Tongue (tissue), 2 donors: Measurements from ENCODE around the gene PEX5. TPM values are rescaled to one million over a fixed set of nuclear protein-coding genes. Genes with fewer than 3 reads are reported as not detected.
"Not testable (repeated sequence)": the region's sequence is repeated elsewhere in the genome, so short reads cannot be mapped to it uniquely, and the experiment has no call there.

Experiments used
- DNase-seq: peaks from one replicate; pipeline ENCODE4 v3.0.0-alpha.2; 2015
- total RNA-seq: library from RNA; depleted of rRNA; stranded (reverse); fragments of >200 nt; gene quantifications from one replicate; pipeline ENCODE4 v1.2.3, GENCODE V29; 2014

PEX5 gene
- total RNA-seq, 1 donor from 2014 or later: 66.1 TPM

DNA sequence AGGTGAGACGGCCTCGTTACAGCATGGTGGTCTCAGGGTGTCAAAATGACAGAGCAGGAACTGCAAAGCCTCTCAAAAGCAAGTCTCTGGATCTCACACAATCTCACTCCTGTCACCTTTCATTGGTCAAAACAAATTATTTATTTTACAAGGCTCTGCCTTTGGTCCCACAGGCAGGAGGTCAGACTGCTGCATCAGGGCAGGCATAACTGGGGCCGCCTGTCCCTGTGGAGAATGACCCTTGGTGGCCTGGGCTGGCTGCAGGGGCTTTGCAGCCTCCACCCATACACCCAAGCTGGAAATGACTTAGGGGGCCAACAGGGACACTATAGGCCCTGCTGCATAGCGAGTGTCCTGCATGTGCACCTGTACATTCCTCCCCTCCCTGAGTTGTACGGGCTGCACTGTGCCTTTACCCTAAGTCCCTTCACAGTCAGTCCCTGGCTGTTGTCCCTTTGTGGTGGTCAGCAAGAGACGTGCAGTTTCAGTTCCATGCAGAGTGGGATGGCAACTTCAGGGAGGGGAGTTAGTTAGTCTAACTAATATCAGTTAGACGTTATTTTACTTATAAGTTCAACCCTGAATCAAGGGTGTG, 28.1 kb downstream of the PEX5 start:
- no peak for DNase-seq

DNA sequence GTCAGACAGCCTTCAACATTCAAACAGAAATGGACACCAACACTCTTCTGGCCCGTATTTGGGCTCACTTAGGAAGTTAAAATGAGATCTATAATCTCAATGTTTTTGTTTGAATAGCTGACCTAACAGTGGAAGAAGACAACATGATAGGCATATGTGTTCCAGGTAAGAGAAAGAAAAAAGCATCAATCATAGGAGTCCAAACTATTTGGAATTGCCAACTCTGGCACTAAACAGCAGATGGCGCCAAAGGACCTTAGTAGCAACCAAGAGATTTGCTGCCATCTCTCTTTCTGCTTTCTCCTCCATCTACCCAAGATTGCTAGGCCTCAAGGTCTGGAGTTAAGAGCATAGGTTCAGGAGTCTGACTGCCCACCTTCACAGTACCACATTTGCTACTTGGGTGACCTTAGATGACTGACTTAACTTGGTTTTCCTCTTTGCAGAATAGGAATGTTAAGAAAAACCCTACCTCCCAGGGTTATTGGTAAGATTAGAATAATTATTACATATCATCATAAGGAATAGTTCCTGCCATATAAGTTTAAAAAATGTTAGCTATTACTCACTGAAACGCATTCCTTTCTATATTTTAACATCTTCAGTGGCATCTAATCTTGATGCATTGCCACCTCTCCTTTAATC, 30.2 kb downstream of the PEX5 start:
- peak; percentile 86 for DNase-seq

DNA sequence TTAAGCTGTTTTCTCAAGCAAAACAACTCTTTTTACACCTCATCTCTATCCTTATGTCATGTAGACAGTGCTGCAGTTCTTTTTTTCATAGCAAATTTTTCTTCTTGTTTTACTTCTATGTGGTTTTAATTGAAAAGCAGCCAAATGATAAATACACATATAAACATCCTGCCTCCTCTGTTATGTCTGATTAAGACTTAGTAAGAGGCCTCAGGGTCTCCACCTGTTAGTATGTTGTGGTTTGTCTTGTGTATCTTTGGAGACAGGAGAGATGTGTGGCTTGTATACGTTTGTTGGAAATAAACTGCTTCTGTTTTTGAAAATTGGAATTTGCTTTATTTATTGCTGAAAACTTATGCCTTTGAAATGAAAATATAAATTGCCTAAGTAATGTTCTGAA, 32.0 kb downstream of the PEX5 start:
- no peak for DNase-seq

DNA sequence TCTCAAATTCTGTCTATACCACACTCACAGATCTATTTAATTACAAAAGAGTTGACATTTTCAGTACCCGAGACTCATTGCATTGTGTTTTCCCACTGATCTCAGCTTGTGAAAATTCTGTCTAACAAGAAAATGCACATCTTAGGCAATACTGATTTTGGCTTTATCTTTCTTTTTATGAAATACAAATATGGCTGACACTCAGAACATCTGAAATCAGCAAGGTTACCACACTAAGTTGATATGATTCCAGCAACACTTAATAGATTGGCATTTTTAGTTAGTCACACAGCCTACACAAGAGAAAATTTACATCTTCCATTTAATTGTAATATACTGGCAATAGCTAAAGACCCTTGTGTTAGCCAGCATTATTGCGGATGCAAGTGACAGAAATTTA, 40.3 kb downstream of the PEX5 start:
- DNase-seq: no peak

DNA sequence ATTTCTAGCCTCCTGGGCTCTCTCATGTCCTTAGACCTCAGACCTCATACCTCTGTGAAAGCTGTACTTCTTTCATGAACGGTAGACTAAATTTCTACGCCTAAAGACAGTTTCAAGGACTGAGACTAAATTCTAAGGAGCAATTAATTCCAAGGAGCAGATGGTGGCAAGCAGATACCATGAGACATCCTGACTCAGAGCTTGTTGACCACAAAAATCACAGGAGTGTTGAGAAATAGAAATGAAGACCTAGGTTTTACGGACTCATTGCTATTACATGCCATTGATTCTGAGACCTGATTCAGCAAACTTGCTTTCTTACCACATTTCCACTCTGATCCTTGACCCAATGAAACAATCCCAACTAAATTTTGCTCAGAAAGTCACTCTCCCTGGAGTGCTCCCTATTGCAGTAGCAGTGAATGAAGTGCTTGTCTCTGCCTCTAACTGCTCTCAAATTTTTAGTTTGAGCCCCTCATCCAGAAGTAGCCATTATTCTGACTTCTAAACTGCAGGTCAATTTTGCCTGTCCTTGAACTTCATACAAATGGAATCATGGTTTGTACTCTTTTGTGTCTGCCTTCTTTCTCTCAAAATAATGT, 52.0 kb downstream of the PEX5 start:
- no peak for DNase-seq

DNA sequence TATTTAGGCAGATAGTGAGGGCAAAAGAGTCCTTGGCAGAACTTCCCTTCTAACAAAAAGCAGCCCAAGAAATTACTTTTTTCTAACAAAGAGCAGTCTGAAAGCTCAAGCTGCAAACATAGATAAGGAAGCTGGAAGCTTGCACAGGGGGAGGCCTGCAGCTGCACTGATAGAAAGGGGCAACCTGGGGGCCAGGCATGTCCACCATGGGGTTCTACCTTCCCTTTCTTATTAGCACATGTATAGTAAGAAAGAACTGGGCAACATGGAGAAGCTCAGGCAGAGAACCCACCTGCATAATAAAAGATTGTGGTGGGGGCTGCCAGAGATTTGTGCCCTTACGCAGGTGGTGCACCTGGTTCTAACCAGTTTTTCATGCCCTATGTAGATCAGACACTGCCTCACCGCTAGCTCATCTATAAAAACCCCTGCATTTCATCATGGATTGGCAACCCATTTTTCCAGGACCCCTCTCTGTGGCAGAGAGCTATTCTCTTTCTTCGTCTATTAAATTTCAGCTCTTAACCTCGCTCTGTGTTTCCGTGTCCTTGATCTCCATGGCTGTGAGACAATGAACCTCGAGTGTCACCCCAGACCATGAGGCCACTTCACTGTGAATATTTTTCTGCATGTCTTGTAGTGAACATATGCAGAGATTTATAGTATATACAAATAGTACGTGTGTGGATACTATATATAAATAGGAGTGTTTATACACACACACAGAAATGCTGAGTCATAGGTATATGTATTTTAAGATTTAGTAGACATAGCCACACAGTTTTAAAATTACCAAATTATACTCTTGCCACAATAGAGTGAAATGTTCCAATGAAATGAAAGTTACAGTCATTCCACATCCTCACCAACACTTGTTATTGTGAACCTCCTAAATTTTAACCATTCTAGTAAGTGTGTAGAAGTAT, 53.0 kb downstream of the PEX5 start:
- no peak for DNase-seq

DNA sequence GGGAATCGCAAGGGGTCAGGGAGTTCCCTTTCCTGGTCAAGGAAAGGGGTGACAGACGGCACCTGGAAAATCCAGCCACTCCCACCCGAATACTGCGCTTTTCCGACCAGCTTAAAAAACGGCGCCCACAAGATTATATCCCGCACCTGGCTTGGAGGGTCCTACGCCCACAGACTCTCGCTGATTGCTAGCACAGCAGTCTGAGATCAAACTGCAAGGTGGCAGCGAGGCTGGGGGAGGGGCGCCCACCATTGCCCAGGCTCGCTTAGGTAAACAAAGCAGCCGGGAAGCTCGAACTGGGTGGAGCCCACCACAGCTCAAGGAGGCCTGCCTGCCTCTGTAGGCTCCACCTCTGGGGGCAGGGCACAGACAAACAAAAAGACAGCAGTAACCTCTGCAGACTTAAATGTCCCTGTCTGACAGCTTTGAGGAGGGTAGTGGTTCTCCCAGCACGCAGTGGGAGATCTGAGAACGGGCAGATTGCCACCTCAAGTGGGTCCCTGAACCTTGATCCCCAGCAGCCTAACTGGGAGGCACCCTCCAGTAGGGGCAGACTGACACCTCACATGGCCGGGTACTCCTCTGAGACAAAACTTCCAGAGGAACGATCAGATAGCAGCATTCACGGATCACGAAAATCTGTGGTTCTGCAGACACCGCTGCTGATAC, 62.0 kb downstream of the PEX5 start:
- DNase-seq: not testable (repeated sequence)

DNA sequence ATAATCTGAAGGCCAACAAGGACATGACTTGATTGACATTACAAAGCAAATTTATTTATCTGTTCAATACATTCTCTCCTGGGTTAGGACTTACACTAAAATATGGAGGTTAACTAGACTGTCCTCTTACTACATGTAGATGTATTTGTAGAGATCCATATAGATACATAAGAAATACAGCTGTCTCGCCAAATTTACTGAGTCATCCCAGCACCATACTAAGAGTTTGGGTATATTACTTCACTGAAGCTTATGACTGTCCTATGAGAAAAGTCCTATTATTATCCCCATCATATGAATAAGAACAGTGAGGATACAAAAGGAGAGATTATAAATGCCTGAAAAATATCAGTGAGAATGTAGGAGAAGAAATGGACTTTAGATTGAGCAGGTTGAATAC, 69.6 kb downstream of the PEX5 start:
- DNase-seq: no peak

Other genes with a start within 250 kb of the PEX5 start
- gene RNU7-1, start 245.9 kb upstream of the PEX5 start, total RNA-seq: not detected
- 135 TPM for gene C12orf57, start 245.7 kb upstream of the PEX5 start, total RNA-seq
- 11.4 TPM for gene PTPN6, start 238.3 kb upstream of the PEX5 start, total RNA-seq
- gene PHB2, start 219.0 kb upstream of the PEX5 start, total RNA-seq: 238 TPM
- 31.3 TPM for gene EMG1, start 218.8 kb upstream of the PEX5 start, total RNA-seq
- 13.1 TPM for gene LPCAT3, start 171.2 kb upstream of the PEX5 start, total RNA-seq
- 87.7 TPM for gene C1S, start 129.0 kb upstream of the PEX5 start, total RNA-seq
- gene C1R, start 97.2 kb upstream of the PEX5 start, total RNA-seq: 100 TPM
- gene C1RL, start 80.5 kb upstream of the PEX5 start, total RNA-seq: 23.1 TPM
- 1.8 TPM for gene RBP5, start 60.8 kb upstream of the PEX5 start, total RNA-seq
- gene CLSTN3, start 59.3 kb upstream of the PEX5 start, total RNA-seq: 32.2 TPM
- not detected for gene ACSM4, start 114.4 kb downstream of the PEX5 start, total RNA-seq